ENCODE results near the gene ARG2. TPM values are rescaled to one million over a fixed set of nuclear protein-coding genes. Genes with fewer than 3 reads are reported as not detected.

ARG2 gene
- total RNA-seq, 1 donor from 2014 or later = 78.7 TPM

DNA sequence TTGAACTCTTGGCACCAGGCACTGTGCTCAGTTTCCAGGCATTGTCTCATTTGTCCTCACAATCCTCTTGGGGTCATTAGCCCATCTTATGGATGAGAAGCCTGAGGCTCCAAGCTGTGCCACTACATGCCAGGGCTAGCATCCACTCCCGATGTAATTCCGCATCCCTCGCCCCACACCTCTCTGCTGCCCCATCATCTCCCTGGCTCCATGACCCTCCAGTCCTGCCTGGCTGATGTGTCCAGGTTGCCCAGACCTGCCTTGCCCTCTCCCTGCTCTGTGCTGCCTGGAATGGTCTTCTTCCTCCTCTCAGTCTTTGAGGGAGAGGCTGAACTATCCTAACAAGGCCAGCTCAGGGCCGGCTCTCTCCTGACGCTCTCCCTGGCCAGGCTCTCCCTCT, 47.1 kb upstream of the ARG2 start:
- no peak for DNase-seq
- Mint-ChIP-seq H3K9me3 (ENCODE audit: unreplicated experiment) (peaks cover 3% of the 10 kb centered on the region), H3K4me1 (ENCODE audit: low read depth, unreplicated experiment) (peaks cover 9% of the 10 kb centered on the region), H3K27me3 (ENCODE audit: unreplicated experiment) (peaks cover 2% of the 10 kb centered on the region), H3K36me3 (ENCODE audit: unreplicated experiment) (peaks cover 4% of the 10 kb centered on the region), H3K4me3 (ENCODE audit: unreplicated experiment) (no peak overlapping the region), H3K27ac (ENCODE audit: unreplicated experiment) (no peak overlapping the region)
- TF ChIP-seq, protein P1, sequence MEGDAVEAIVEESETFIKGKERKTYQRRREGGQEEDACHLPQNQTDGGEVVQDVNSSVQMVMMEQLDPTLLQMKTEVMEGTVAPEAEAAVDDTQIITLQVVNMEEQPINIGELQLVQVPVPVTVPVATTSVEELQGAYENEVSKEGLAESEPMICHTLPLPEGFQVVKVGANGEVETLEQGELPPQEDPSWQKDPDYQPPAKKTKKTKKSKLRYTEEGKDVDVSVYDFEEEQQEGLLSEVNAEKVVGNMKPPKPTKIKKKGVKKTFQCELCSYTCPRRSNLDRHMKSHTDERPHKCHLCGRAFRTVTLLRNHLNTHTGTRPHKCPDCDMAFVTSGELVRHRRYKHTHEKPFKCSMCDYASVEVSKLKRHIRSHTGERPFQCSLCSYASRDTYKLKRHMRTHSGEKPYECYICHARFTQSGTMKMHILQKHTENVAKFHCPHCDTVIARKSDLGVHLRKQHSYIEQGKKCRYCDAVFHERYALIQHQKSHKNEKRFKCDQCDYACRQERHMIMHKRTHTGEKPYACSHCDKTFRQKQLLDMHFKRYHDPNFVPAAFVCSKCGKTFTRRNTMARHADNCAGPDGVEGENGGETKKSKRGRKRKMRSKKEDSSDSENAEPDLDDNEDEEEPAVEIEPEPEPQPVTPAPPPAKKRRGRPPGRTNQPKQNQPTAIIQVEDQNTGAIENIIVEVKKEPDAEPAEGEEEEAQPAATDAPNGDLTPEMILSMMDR (IDR thresholded peaks at IDR 0.05; ENCODE audit: partially characterized antibody, unreplicated experiment) = no peak

DNA sequence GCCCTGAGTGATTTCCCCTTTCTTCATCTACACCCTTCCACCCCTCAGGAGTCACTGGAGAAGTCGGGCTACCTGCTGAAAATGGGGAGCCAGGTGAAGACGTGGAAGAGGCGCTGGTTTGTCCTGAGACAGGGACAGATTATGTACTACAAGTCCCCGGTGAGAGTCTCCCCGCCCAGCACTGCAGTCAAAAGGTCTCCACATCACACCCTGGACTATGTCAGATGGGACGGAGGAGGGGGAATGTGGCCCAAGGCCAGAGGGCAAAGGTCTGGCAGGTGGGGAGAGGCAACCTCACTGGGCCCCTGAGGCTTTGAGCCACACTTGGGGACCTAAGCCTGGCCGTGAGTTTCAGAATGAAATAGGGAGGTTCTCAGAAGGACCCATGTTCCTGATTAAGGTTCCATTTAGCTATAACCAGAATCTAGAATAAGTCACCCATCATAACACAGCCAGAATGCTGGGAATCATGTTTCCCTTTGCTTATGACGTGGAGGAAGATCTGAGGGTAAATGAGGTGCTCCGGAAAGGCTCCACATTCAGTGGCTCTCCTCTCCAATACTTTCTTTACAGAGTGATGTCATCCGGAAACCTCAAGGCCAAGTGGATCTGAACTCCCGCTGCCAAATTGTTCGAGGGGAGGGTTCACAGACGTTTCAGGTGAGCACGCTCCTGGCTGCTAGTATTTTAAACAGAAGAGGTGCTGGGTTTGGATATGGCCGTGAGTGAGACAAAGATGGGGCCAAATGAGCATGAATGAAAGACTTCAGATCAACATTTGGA, 46.3 kb upstream of the ARG2 start:
- Mint-ChIP-seq H3K4me3 (ENCODE audit: unreplicated experiment) (no peak overlapping the region), H3K9me3 (ENCODE audit: unreplicated experiment) (peaks cover 3% of the 10 kb centered on the region), H3K27me3 (ENCODE audit: unreplicated experiment) (peaks cover 2% of the 10 kb centered on the region), H3K4me1 (ENCODE audit: low read depth, unreplicated experiment) (peaks cover 9% of the 10 kb centered on the region), H3K27ac (ENCODE audit: unreplicated experiment) (no peak overlapping the region), H3K36me3 (ENCODE audit: unreplicated experiment) (peaks cover 4% of the 10 kb centered on the region)
- TF ChIP-seq, protein P1 (IDR thresholded peaks at IDR 0.05; ENCODE audit: partially characterized antibody, unreplicated experiment) = no peak
- DNase-seq = no peak

DNA sequence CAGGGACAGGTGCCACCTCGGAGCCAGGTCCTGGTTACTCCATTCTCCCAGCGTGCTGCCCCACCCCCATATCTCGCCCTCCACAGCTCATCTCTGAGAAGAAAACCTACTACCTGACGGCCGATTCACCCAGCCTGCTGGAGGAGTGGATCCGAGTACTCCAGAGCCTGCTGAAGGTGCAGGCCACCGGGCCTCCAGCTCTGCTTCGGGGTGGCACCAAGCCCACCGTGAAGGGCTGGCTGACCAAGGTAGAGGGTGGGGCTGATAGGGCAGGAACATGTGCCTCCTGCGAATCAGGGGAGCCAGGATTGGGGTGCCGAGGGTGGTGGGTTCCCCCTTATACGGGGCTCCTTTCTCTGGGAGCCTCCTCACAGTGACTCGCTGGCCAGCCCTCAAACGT, 45.6 kb upstream of the ARG2 start:
- Mint-ChIP-seq H3K27me3 (ENCODE audit: unreplicated experiment) (peaks cover 2% of the 10 kb centered on the region), H3K27ac (ENCODE audit: unreplicated experiment) (no peak overlapping the region), H3K4me1 (ENCODE audit: low read depth, unreplicated experiment) (peaks cover 9% of the 10 kb centered on the region), H3K36me3 (ENCODE audit: unreplicated experiment) (peaks cover 4% of the 10 kb centered on the region), H3K4me3 (ENCODE audit: unreplicated experiment) (no peak overlapping the region), H3K9me3 (ENCODE audit: unreplicated experiment) (peaks cover 3% of the 10 kb centered on the region)
- TF ChIP-seq, protein P1 (IDR thresholded peaks at IDR 0.05; ENCODE audit: partially characterized antibody, unreplicated experiment) = no peak
- DNase-seq = no peak

DNA sequence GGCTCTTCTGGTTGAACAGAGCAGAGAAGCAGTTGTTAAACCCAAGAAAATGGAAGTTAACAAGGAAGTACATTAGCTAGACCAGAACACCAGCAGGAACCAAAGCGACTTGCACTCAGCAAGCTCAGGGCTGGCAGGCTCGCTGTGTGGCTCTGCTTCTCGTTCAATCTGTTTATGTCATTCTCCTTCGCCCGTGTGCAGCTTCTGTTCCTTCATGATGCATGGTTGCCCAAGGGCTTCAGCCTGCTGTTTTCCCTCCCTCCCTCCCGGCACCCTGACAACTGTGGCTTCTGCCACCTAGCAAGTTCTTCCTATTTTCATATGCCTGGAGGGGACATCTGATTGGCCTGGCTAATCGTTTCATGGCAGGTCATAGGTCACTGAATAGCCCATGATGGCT, 44.9 kb upstream of the ARG2 start:
- H3K27ac Mint-ChIP-seq (ENCODE audit: unreplicated experiment) = no peak overlapping the region
- H3K4me3 Mint-ChIP-seq (ENCODE audit: unreplicated experiment) = no peak overlapping the region
- DNase-seq = no peak
- peaks cover 2% of the 10 kb centered on the region for H3K27me3 Mint-ChIP-seq (ENCODE audit: unreplicated experiment)
- peaks cover 5% of the 10 kb centered on the region for H3K9me3 Mint-ChIP-seq (ENCODE audit: unreplicated experiment)
- TF ChIP-seq, protein P1 (IDR thresholded peaks at IDR 0.05; ENCODE audit: partially characterized antibody, unreplicated experiment) = no peak
- peaks cover 7% of the 10 kb centered on the region for H3K4me1 Mint-ChIP-seq (ENCODE audit: low read depth, unreplicated experiment)
- H3K36me3 Mint-ChIP-seq (ENCODE audit: unreplicated experiment) = peaks cover 4% of the 10 kb centered on the region

DNA sequence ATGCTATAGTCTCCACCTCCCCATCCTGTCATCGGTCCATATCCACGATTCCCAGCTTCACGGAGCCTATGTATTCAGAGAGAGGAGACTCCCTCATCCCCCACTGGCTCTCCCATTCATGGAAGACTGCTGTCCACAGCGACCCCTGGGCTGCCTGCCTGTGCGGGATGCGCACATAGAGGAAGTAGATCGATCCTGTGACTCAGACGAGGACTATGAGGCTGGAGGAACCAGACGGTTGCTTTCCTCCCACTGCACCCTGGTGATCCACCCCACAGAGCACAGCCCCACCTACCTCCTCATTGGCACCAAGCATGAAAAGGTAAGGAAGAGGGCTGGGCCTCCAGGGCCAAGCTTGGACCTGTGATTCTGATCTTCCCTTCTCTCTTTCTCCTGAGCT, 44.0 kb upstream of the ARG2 start:
- no peak overlapping the region for H3K27ac Mint-ChIP-seq (ENCODE audit: unreplicated experiment)
- H3K36me3 Mint-ChIP-seq (ENCODE audit: unreplicated experiment) = peaks cover 4% of the 10 kb centered on the region
- peaks cover 5% of the 10 kb centered on the region for H3K9me3 Mint-ChIP-seq (ENCODE audit: unreplicated experiment)
- no peak overlapping the region for H3K4me3 Mint-ChIP-seq (ENCODE audit: unreplicated experiment)
- no peaks in the 10 kb centered on the region for H3K27me3 Mint-ChIP-seq (ENCODE audit: unreplicated experiment)
- DNase-seq = no peak
- TF ChIP-seq, protein P1 (IDR thresholded peaks at IDR 0.05; ENCODE audit: partially characterized antibody, unreplicated experiment) = no peak
- peaks cover 6% of the 10 kb centered on the region for H3K4me1 Mint-ChIP-seq (ENCODE audit: low read depth, unreplicated experiment)
